A673 (cell line): Measurements from ENCODE around the gene PDE4B. TPM values are rescaled to one million over a fixed set of nuclear protein-coding genes. Genes with fewer than 3 reads are reported as not detected.

Experiments
- BruUV-seq: library from RNA; stranded (reverse); fragments of 400-500 nt; replicated peaks from 2 replicates; lab custom pipeline; 2021; lab: Mats Ljungman, UMichigan
- CTCF ChIA-PET: fragments of 300-600 bp; sonication (Branson Sonifier 250); formaldehyde crosslinking; loops from one replicate; lab custom pipeline; 2022; ENCODE audit warnings: antibody characterized with exemption; lab: Charles Lee
- POLR2A ChIA-PET: fragments of 300-600 bp; sonication (Branson Sonifier 250); formaldehyde crosslinking; loops from one replicate; lab custom pipeline; 2022; ENCODE audit warnings: antibody characterized with exemption; ENCODE audit not compliant: low non-redundant PET; lab: Charles Lee
- DNase-seq: peaks from one replicate; pipeline ENCODE4 v3.0.0-alpha.2; 2015; ENCODE audit warnings: low spot score
- H3K27ac ChIP-seq: fragments of 200-600 bp; sonication (generic); 2 replicates; pipeline ENCODE4 v1.5.1; 2016; ENCODE audit warnings: mixed run types, low read depth, mild to moderate bottlenecking, mixed read lengths, antibody characterized with exemption, low read length; ENCODE audit not compliant: poor library complexity, severe bottlenecking
- H3K27me3 ChIP-seq: fragments of 200-600 bp; sonication (generic); replicated peaks from 2 replicates; pipeline ENCODE4 v1.6.1; 2017; ENCODE audit warnings: mixed run types, low read depth, mild to moderate bottlenecking, mixed read lengths, antibody characterized with exemption, low read length; ENCODE audit not compliant: insufficient read depth, poor library complexity
- H3K36me3 ChIP-seq: fragments of 200-600 bp; sonication (generic); 2 replicates; pipeline ENCODE4 v1.6.1; 2016; ENCODE audit warnings: mixed run types, mild to moderate bottlenecking, mixed read lengths, antibody characterized with exemption, low read length; ENCODE audit not compliant: insufficient read depth, poor library complexity, severe bottlenecking
- H3K4me1 ChIP-seq: fragments of 200-600 bp; sonication (generic); 2 replicates; pipeline ENCODE4 v1.6.1; 2017; ENCODE audit warnings: mixed run types, mild to moderate bottlenecking, mixed read lengths, antibody characterized with exemption, low read length; ENCODE audit not compliant: insufficient read depth, poor library complexity, severe bottlenecking
- H3K4me3 ChIP-seq: fragments of 200-600 bp; sonication (generic); 2 replicates; pipeline ENCODE4 v1.5.1; 2016; ENCODE audit warnings: low read depth, mixed run types, mild to moderate bottlenecking, mixed read lengths, low read length; ENCODE audit not compliant: poor library complexity, severe bottlenecking
- H3K9me3 ChIP-seq: fragments of 200-600 bp; sonication (generic); 2 replicates; pipeline ENCODE4 v1.6.1; 2016; ENCODE audit warnings: mixed run types, low read depth, mild to moderate bottlenecking, mixed read lengths, antibody characterized with exemption, low read length; ENCODE audit not compliant: poor library complexity, severe bottlenecking
- CTCF ChIP-seq: fragments of 300-800, 200-600 bp; sonication (generic); conservative IDR thresholded peaks from 2 replicates; pipeline ENCODE4 v1.5.1; 2017; ENCODE audit warnings: low read depth, mild to moderate bottlenecking, antibody characterized with exemption, low read length, moderate library complexity, mixed read lengths
- EZH2 ChIP-seq: fragments of 200-600 bp; sonication (generic); IDR thresholded peaks from 2 replicates; pipeline ENCODE4 v1.6.1; 2017; ENCODE audit warnings: borderline replicate concordance, low read depth, mild to moderate bottlenecking, mixed read lengths, antibody characterized with exemption, low read length; ENCODE audit not compliant: poor library complexity, severe bottlenecking
- intact Hi-C: fragments of 100-400 bp; cut with micrococcal nuclease; formaldehyde crosslinking; loops from one replicate; pipeline ENCODE4 v1.10.0; 2022; ENCODE audit not compliant: unreplicated experiment
- total RNA-seq: library from RNA; stranded (reverse); gene quantifications from 2 replicates; pipeline ENCODE4 v1.2.3, GENCODE V29; 2021

PDE4B gene
- total RNA-seq, 1 experiment from 2014 or later, result 20.0 TPM

DNA sequence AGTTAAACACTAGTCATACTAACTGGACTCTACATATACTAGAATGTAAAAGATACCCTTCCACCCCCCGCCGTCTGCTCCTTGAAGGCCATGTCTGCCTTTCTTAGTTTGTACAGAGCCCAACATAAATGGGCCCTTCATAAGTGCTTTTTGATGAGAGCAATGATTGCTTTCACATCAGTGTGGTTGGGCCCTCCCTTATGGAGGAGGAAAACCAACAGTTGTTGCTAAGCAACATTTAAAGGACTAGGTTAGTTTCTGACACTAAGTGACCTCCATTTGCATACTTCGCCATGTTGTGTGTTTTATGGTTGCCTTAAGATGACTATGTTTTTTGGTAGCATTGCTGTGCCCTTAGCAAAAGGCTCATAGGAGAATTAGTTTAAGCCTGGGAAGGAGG is 559.2 kb downstream of the PDE4B start:
- no peak overlapping the region for H3K4me3 ChIP-seq
- intact Hi-C loops, result loop anchor here (5.0 kb wide), 1 partner anchor 80 kb away; no protein-coding TSS in a partner anchor
- peaks cover 97% of the 10 kb centered on the region for H3K4me1 ChIP-seq

DNA sequence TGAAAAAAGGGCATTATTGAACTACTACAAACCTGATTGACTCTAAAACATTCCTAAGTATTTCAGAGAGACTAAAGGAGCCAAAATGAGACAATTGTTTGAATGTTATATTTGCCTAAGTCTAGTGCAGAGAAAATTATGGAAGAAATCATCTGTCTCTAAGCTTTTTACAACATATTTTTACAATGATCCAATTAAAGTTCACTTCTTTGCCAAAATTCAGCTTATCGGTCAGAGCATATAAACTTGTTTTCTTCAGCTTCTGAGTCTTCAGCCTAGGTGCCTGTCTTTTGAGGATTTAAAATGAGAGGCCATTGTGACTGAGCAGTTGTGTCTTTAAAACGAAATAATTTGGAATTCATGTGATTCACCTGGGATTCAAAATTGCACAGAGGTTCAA is 560.1 kb downstream of the PDE4B start:
- Histone ChIP-seq H3K27ac (peak overlapping the region; percentile 94), H3K27me3 (no peaks in the 10 kb centered on the region), H3K4me1 (peaks cover 90% of the 10 kb centered on the region), H3K9me3 (no peaks in the 10 kb centered on the region), H3K36me3 (no peaks in the 10 kb centered on the region), H3K4me3 (no peak overlapping the region)
- BruUV-seq, result no TSS peak
- ChIA-PET POLR2A (no interaction called here), CTCF (no interaction called here)
- intact Hi-C loops, result loop anchor here (5.0 kb wide), 1 partner anchor 80 kb away; no protein-coding TSS in a partner anchor
- no peak for TF ChIP-seq CTCF
- DNase-seq, result no peak

More for the DNA sequence above, 559.2 kb downstream of the PDE4B start:
- H3K27ac ChIP-seq, result peak overlapping the region; percentile 94
- no TSS peak for BruUV-seq
- ChIA-PET POLR2A (no interaction called here), CTCF (no interaction called here)
- no peaks in the 10 kb centered on the region for H3K9me3 ChIP-seq
- DNase-seq, result no peak
- H3K27me3 ChIP-seq, result no peaks in the 10 kb centered on the region
- TF ChIP-seq EZH2 (no peak), CTCF (no peak)
- H3K36me3 ChIP-seq, result no peaks in the 10 kb centered on the region

- no TSS peak for BruUV-seq
- intact Hi-C loops, result loop anchor here (5.0 kb wide), 1 partner anchor 81 kb away; no protein-coding TSS in a partner anchor
- peak; percentile 46 for DNase-seq
- no peak for TF ChIP-seq CTCF
- TF ChIP-seq EZH2, result no peak
- ChIA-PET POLR2A (interaction anchor here (0.5 kb wide), 1 partner anchor 14 kb away, joined by 7 read pairs; no protein-coding TSS in a partner anchor), CTCF (no interaction called here)
- peaks cover 86% of the 10 kb centered on the region for H3K4me1 ChIP-seq
- no peaks in the 10 kb centered on the region for H3K36me3 ChIP-seq
- no peaks in the 10 kb centered on the region for H3K9me3 ChIP-seq
- H3K4me3 ChIP-seq, result peak overlapping the region; percentile 37
- no peaks in the 10 kb centered on the region for H3K27me3 ChIP-seq
- peak overlapping the region; percentile 94 for H3K27ac ChIP-seq
Observed at GRCh38 chr1:66353257-66353656, 560.6 kb downstream of the PDE4B start.
